Inferior parietal cortex (tissue), 1 donor: Measurements from ENCODE around the gene TBC1D2B.

Source experiments
- DNase-seq: peaks from one replicate; pipeline ENCODE4 v3.0.0-alpha.2; 2016; ENCODE audit errors: extremely low spot score

TBC1D2B gene

DNA sequence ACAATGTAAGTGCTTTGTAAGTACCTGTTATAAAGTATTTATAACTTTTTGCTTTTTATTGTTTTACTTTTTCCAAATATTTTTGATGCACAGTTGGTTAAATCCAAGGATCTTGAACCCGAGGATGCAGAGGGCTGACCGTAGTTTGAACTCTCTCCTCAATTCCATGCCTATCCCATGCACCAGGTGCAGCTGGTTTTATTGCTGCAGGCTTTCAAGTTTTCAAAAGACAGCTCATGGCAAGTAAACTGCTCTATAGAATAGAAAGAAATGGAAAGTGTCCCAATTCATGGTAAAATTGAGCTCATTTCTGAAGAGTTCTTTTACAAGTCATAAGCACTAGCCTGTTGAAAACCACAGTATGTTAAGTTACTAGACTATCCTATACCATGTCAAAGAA is 131.9 kb downstream of the TBC1D2B start:
- DNase-seq = no peak
